Activated CD4-positive, alpha-beta T cell treated with anti-CD3 and anti-CD28 coated beads, Interleukin-2, amount 10 ng/mL, durations not matched to agents 7 days and 5 days (primary cell): ENCODE data around the gene TMEM150A. TPM values are rescaled to one million over a fixed set of nuclear protein-coding genes. Genes with fewer than 3 reads are reported as not detected.
A peak's percentile ranks its signal among the peaks of the same experiment; 100 is the strongest.

Experiments used
- CTCF ChIA-PET: fragments of 350-600 bp; sonication (Branson Sonifier 250); formaldehyde crosslinking; loops from one replicate; lab custom pipeline; 2021; ENCODE audit warnings: antibody characterized with exemption; lab: Charles Lee
- POLR2A ChIA-PET: fragments of 350-600 bp; sonication (Branson Sonifier 250); formaldehyde crosslinking; loops from one replicate; lab custom pipeline; 2021; ENCODE audit warnings: antibody characterized with exemption; lab: Charles Lee
- DNase-seq: peaks from one replicate; pipeline ENCODE4 v3.0.0-alpha.2; 2020
- H3K27ac Mint-ChIP-seq: one replicate; pipeline ENCODE4 v1.8.0; 2021; ENCODE audit warnings: mild to moderate bottlenecking, moderate library complexity, mixed read lengths
- H3K27me3 Mint-ChIP-seq: one replicate; pipeline ENCODE4 v1.8.0; 2021; ENCODE audit warnings: mixed read lengths
- H3K36me3 Mint-ChIP-seq: one replicate; pipeline ENCODE4 v1.8.0; 2021; ENCODE audit warnings: low read depth, mixed read lengths
- H3K4me1 Mint-ChIP-seq: one replicate; pipeline ENCODE4 v1.8.0; 2021; ENCODE audit warnings: mixed read lengths
- H3K4me3 Mint-ChIP-seq: one replicate; pipeline ENCODE4 v1.8.0; 2021; ENCODE audit warnings: mild to moderate bottlenecking, moderate library complexity, mixed read lengths
- H3K9me3 Mint-ChIP-seq: one replicate; pipeline ENCODE4 v1.8.0; 2021; ENCODE audit warnings: mixed read lengths
- total RNA-seq, 2 experiments: library from RNA; stranded (reverse); gene quantifications; one replicate each; pipeline ENCODE4 v1.2.3, GENCODE V29; 2021

The TMEM150A gene
- total RNA-seq, 2 experiments from 2014 or later, result 1.5 to 1.7 TPM

- ChIA-PET POLR2A (interaction anchor here (0.7 kb wide), 1 partner anchor 181 kb away, joined by 3 read pairs; no protein-coding TSS in a partner anchor), CTCF (interaction anchor here (2.2 kb wide), 1 partner anchor 12 kb away, joined by 7 read pairs; no protein-coding TSS in a partner anchor)
- H3K4me3 Mint-ChIP-seq, result no peak overlapping the region
- peaks cover 43% of the 10 kb centered on the region for H3K4me1 Mint-ChIP-seq
- H3K36me3 Mint-ChIP-seq, result peaks cover 7% of the 10 kb centered on the region
- no peak for DNase-seq
- no peaks in the 10 kb centered on the region for H3K27me3 Mint-ChIP-seq
- H3K9me3 Mint-ChIP-seq, result no peaks in the 10 kb centered on the region
- no peak overlapping the region for H3K27ac Mint-ChIP-seq
These were observed 13.3 kb downstream of the TMEM150A start for GRCh38 chr2:85589181-85589580.

GRCh38 chr2:85588645-85589044 is 13.9 kb downstream of the TMEM150A start:
- Mint-ChIP-seq H3K27me3 (no peaks in the 10 kb centered on the region), H3K4me3 (no peak overlapping the region), H3K27ac (peak overlapping the region; percentile 2), H3K4me1 (peaks cover 45% of the 10 kb centered on the region), H3K36me3 (peaks cover 7% of the 10 kb centered on the region), H3K9me3 (no peaks in the 10 kb centered on the region)
- ChIA-PET POLR2A (no interaction called here), CTCF (interaction anchor here (0.7 kb wide), 1 partner anchor 199 kb away, joined by 3 read pairs; no protein-coding TSS in a partner anchor)
- DNase-seq, result no peak

GRCh38 chr2:85588236-85588635 is 14.3 kb downstream of the TMEM150A start:
- Mint-ChIP-seq H3K27ac (peak overlapping the region; percentile 2), H3K27me3 (no peaks in the 10 kb centered on the region), H3K36me3 (peaks cover 10% of the 10 kb centered on the region), H3K9me3 (no peaks in the 10 kb centered on the region), H3K4me1 (peaks cover 49% of the 10 kb centered on the region), H3K4me3 (no peak overlapping the region)
- no peak for DNase-seq
- CTCF ChIA-PET, result interaction anchor here (0.7 kb wide), 1 partner anchor 198 kb away, joined by 3 read pairs; no protein-coding TSS in a partner anchor
- POLR2A ChIA-PET, result interaction anchor here (0.6 kb wide), 1 partner anchor 568 kb away, joined by 3 read pairs; no protein-coding TSS in a partner anchor

- ChIA-PET POLR2A (no interaction called here), CTCF (interaction anchor here (0.9 kb wide), 1 partner anchor 17 kb away, joined by 3 read pairs; the partner anchor contains the start of gene TMEM150A)
- peaks cover 61% of the 10 kb centered on the region for H3K4me1 Mint-ChIP-seq
- DNase-seq, result no peak
- no peaks in the 10 kb centered on the region for H3K27me3 Mint-ChIP-seq
- peak overlapping the region; percentile 83 for H3K4me3 Mint-ChIP-seq
- H3K36me3 Mint-ChIP-seq, result peaks cover 23% of the 10 kb centered on the region
- H3K9me3 Mint-ChIP-seq, result no peaks in the 10 kb centered on the region
- H3K27ac Mint-ChIP-seq, result peak overlapping the region; percentile 90
These were observed 16.8 kb downstream of the TMEM150A start for GRCh38 chr2:85585781-85586105.

GRCh38 chr2:85584857-85585780 is 17.4 kb downstream of the TMEM150A start:
- Mint-ChIP-seq H3K36me3 (peaks cover 26% of the 10 kb centered on the region), H3K27ac (peak overlapping the region; percentile 90), H3K4me1 (peaks cover 61% of the 10 kb centered on the region), H3K4me3 (peak overlapping the region; percentile 83), H3K9me3 (no peaks in the 10 kb centered on the region), H3K27me3 (no peaks in the 10 kb centered on the region)
- DNase-seq, result peak; percentile 26
- ChIA-PET CTCF (interaction anchor here (0.9 to 1.2 kb wide), 2 partner anchors 13 to 18 kb away, joined by 3 read pairs; partner anchors contain the start of gene TMEM150A), POLR2A (interaction anchor here (0.7 kb wide), 1 partner anchor 42 kb away, joined by 4 read pairs; no protein-coding TSS in a partner anchor)

- H3K27me3 Mint-ChIP-seq, result no peaks in the 10 kb centered on the region
- H3K9me3 Mint-ChIP-seq, result no peaks in the 10 kb centered on the region
- ChIA-PET POLR2A (interaction anchor here (0.7 kb wide), 1 partner anchor 43 kb away, joined by 4 read pairs; no protein-coding TSS in a partner anchor), CTCF (interaction anchor here (1.2 kb wide), 1 partner anchor 12 kb away, joined by 3 read pairs; no protein-coding TSS in a partner anchor)
- H3K4me1 Mint-ChIP-seq, result peaks cover 64% of the 10 kb centered on the region
- no peak for DNase-seq
- peaks cover 30% of the 10 kb centered on the region for H3K36me3 Mint-ChIP-seq
- peak within 1 kb of the TSS; percentile 91 for H3K27ac Mint-ChIP-seq
- H3K4me3 Mint-ChIP-seq, result peak within 1 kb of the TSS; percentile 83
These were observed 18.1 kb downstream of the TMEM150A start, which contains the start of gene VAMP5 for GRCh38 chr2:85584354-85584856. TSS of gene VAMP5 (plus strand) at chr2:85584431. CDS start at chr2:85584491, 60 bp downstream.

GRCh38 chr2:85583667-85584353 is 18.7 kb downstream of the TMEM150A start:
- Mint-ChIP-seq H3K27ac (peak overlapping the region; percentile 91), H3K9me3 (no peaks in the 10 kb centered on the region), H3K4me3 (peak overlapping the region; percentile 83), H3K27me3 (no peaks in the 10 kb centered on the region), H3K4me1 (peaks cover 69% of the 10 kb centered on the region), H3K36me3 (peaks cover 33% of the 10 kb centered on the region)
- CTCF ChIA-PET, result interaction anchor here (0.6 to 1.5 kb wide), 4 partner anchors 12 to 721 kb away, joined by 3 to 5 read pairs (median 4); partner anchors contain the start of gene RNF181
- peak; percentile 49 for DNase-seq
- POLR2A ChIA-PET, result interaction anchor here (0.6 kb wide), 1 partner anchor 40 kb away, joined by 4 read pairs; no protein-coding TSS in a partner anchor

- POLR2A ChIA-PET, result no interaction called here
- Mint-ChIP-seq H3K9me3 (no peaks in the 10 kb centered on the region), H3K27ac (peak overlapping the region; percentile 58), H3K27me3 (no peaks in the 10 kb centered on the region), H3K4me3 (no peak overlapping the region), H3K4me1 (peaks cover 66% of the 10 kb centered on the region), H3K36me3 (peaks cover 40% of the 10 kb centered on the region)
- CTCF ChIA-PET, result interaction anchor here (1.1 to 1.5 kb wide), 2 partner anchors 14 to 30 kb away, joined by 4 to 5 read pairs; partner anchors contain the start of gene RNF181
- DNase-seq, result no peak
These were observed 20.0 kb downstream of the TMEM150A start for GRCh38 chr2:85582492-85582891.

- H3K36me3 Mint-ChIP-seq, result peaks cover 38% of the 10 kb centered on the region
- ChIA-PET CTCF (no interaction called here), POLR2A (no interaction called here)
- no peak for DNase-seq
- peaks cover 55% of the 10 kb centered on the region for H3K4me1 Mint-ChIP-seq
- H3K4me3 Mint-ChIP-seq, result no peak overlapping the region
- no peaks in the 10 kb centered on the region for H3K27me3 Mint-ChIP-seq
- H3K9me3 Mint-ChIP-seq, result no peaks in the 10 kb centered on the region
- peak overlapping the region; percentile 62 for H3K27ac Mint-ChIP-seq
These were observed 22.3 kb downstream of the TMEM150A start for GRCh38 chr2:85580206-85580605.

GRCh38 chr2:85579266-85579935 is 23.1 kb downstream of the TMEM150A start:
- POLR2A ChIA-PET, result no interaction called here
- CTCF ChIA-PET, result interaction anchor here (0.8 to 2.3 kb wide), 2 partner anchors 15 to 27 kb away, joined by 3 to 10 read pairs; no protein-coding TSS in a partner anchor
- peak overlapping the region; percentile 93 for H3K4me3 Mint-ChIP-seq
- DNase-seq, result no peak
- peak overlapping the region; percentile 92 for H3K27ac Mint-ChIP-seq
- H3K27me3 Mint-ChIP-seq, result no peaks in the 10 kb centered on the region
- peaks cover 38% of the 10 kb centered on the region for H3K36me3 Mint-ChIP-seq
- H3K9me3 Mint-ChIP-seq, result no peaks in the 10 kb centered on the region
- peaks cover 50% of the 10 kb centered on the region for H3K4me1 Mint-ChIP-seq

GRCh38 chr2:85578243-85579180 is 24.0 kb downstream of the TMEM150A start:
- peaks cover 33% of the 10 kb centered on the region for H3K36me3 Mint-ChIP-seq
- DNase-seq, result peak; percentile 36
- POLR2A ChIA-PET, result no interaction called here
- H3K4me3 Mint-ChIP-seq, result peak overlapping the region; percentile 93
- H3K27ac Mint-ChIP-seq, result peak overlapping the region; percentile 92
- H3K9me3 Mint-ChIP-seq, result no peaks in the 10 kb centered on the region
- H3K4me1 Mint-ChIP-seq, result peaks cover 44% of the 10 kb centered on the region
- CTCF ChIA-PET, result interaction anchor here (0.8 to 2.3 kb wide), 4 partner anchors 11 to 26 kb away, joined by 3 to 10 read pairs (median 4); no protein-coding TSS in a partner anchor
- H3K27me3 Mint-ChIP-seq, result no peaks in the 10 kb centered on the region
